Endothelial cell of umbilical vein (primary cell): Measurements from ENCODE around the gene CTNNA2. TPM values are rescaled to one million over a fixed set of nuclear protein-coding genes. Genes with fewer than 3 reads are reported as not detected.

Source experiments
- BruUV-seq: library from RNA; stranded (reverse); fragments of 400-500 nt; replicated peaks from 2 replicates; lab custom pipeline; 2021; lab: Mats Ljungman, UMichigan
- CTCF ChIA-PET: fragments of 300-600, 350-600 bp; sonication (Branson Sonifier 250); formaldehyde crosslinking; loops from one replicate; lab custom pipeline; 2021; ENCODE audit warnings: antibody characterized with exemption, inconsistent platforms; lab: Charles Lee
- POLR2A ChIA-PET: fragments of 300-600, 350-600 bp; sonication (Branson Sonifier 250); formaldehyde crosslinking; loops from one replicate; lab custom pipeline; 2021; ENCODE audit warnings: antibody characterized with exemption, inconsistent platforms; lab: Charles Lee
- DNase-seq: peaks from one replicate; pipeline ENCODE4 v3.0.0-alpha.2; 2011; ENCODE audit warnings: low read depth, low spot score
- FAIRE-seq: peaks from 2 replicates; lab custom pipeline; 2011; peaks lifted over from hg19 to GRCh38; lab: Jason Lieb, UNC
- H2AFZ ChIP-seq: 2 replicates; pipeline ENCODE4 v1.6.0; 2012; ENCODE audit warnings: low read depth, low read length, control low read depth, inconsistent platforms
- H3K27ac ChIP-seq: 2 replicates; pipeline ENCODE4 v1.5.1; 2011; ENCODE audit warnings: low read depth, mild to moderate bottlenecking, control low read depth, low read length, moderate library complexity; ENCODE audit not compliant: insufficient read depth
- H3K27me3 ChIP-seq, 2 experiments: 2 replicates each; pipeline versions ENCODE4 v1.6.0 to v1.6.1; 2011; ENCODE audit warnings: low read length in 2 of 2, mixed read lengths in 1 of 2; ENCODE audit not compliant: control insufficient read depth in 2 of 2, insufficient read depth in 2 of 2
- H3K36me3 ChIP-seq, 2 experiments: 2 replicates in 1 of 2; 3 replicates in 1 of 2; pipeline ENCODE4 v1.5.1; 2011; ENCODE audit warnings: low read length in 2 of 2, mild to moderate bottlenecking in 1 of 2, moderate library complexity in 1 of 2; ENCODE audit not compliant: control insufficient read depth in 2 of 2, insufficient read depth in 2 of 2; ENCODE audit errors: extremely low read depth in 1 of 2
- H3K4me1 ChIP-seq: 3 replicates; pipeline ENCODE4 v1.5.1; 2011; ENCODE audit warnings: mild to moderate bottlenecking, low read length; ENCODE audit not compliant: control insufficient read depth, insufficient read depth; ENCODE audit errors: extremely low read depth
- H3K4me2 ChIP-seq: 2 replicates; pipeline ENCODE4 v1.6.1; 2011; ENCODE audit warnings: low read length, control low read depth, mixed read lengths; ENCODE audit not compliant: insufficient read depth
- H3K4me3 ChIP-seq, 3 experiments: fragments of 200-600 bp in 1 of 3; sonication (generic), shearing (Covaris generic) in 1 of 3; replicated peaks in 1 of 3; 2 replicates each; pipeline ENCODE4 v1.5.1; 2011 to 2016; ENCODE audit warnings: control low read depth in 3 of 3, low read length in 3 of 3, mild to moderate bottlenecking in 2 of 3, inconsistent platforms in 1 of 3, low read depth in 1 of 3, moderate library complexity in 1 of 3; ENCODE audit not compliant: insufficient read depth in 1 of 3
- H3K79me2 ChIP-seq: 2 replicates; pipeline ENCODE4 v1.6.0; 2012; ENCODE audit warnings: low read length, inconsistent platforms; ENCODE audit not compliant: control insufficient read depth, insufficient read depth
- H3K9ac ChIP-seq: replicated peaks from 2 replicates; pipeline ENCODE3; 2011; ENCODE audit warnings: low read length, control low read depth; ENCODE audit not compliant: insufficient read depth; ENCODE audit errors: extremely low read depth
- H3K9me1 ChIP-seq: replicated peaks from 3 replicates; pipeline ENCODE4 v1.6.0; 2011; ENCODE audit warnings: mild to moderate bottlenecking, low read length; ENCODE audit not compliant: control insufficient read depth, insufficient read depth; ENCODE audit errors: extremely low read depth
- H3K9me3 ChIP-seq: replicated peaks from 2 replicates; pipeline ENCODE4 v1.5.1; 2012; ENCODE audit warnings: low read length, inconsistent platforms; ENCODE audit not compliant: control insufficient read depth, insufficient read depth
- H4K20me1 ChIP-seq: replicated peaks from 2 replicates; pipeline ENCODE3; 2011; ENCODE audit warnings: mild to moderate bottlenecking, low read length; ENCODE audit not compliant: control insufficient read depth, insufficient read depth; ENCODE audit errors: extremely low read depth
- CTCF ChIP-seq, 2 donors: IDR thresholded peaks; 1 replicate in 1 of 2; 2 replicates in 1 of 2; pipeline ENCODE4 v1.5.1; 2011; ENCODE audit warnings: low read length in 2 of 2, mild to moderate bottlenecking in 2 of 2, moderate library complexity in 2 of 2, control low read depth in 1 of 2, inconsistent platforms in 1 of 2, low read depth in 1 of 2; ENCODE audit not compliant: insufficient read depth in 1 of 2; ENCODE audit errors: extremely low read depth in 1 of 2
- EZH2 ChIP-seq: IDR thresholded peaks from 2 replicates; pipeline ENCODE4 v1.6.1; 2012; ENCODE audit warnings: borderline replicate concordance, low read depth, mild to moderate bottlenecking, moderate library complexity, low read length, inconsistent platforms; ENCODE audit not compliant: severe bottlenecking
- FOS ChIP-seq: IDR thresholded peaks from 2 replicates; pipeline ENCODE4 v1.6.1; 2011; ENCODE audit warnings: mild to moderate bottlenecking, low read length, moderate library complexity, borderline replicate concordance; ENCODE audit not compliant: insufficient read depth
- GATA2 ChIP-seq: IDR thresholded peaks from 2 replicates; pipeline ENCODE4 v1.7.0; 2011; ENCODE audit warnings: low read depth, mild to moderate bottlenecking, moderate library complexity, mixed read lengths, low read length; ENCODE audit not compliant: insufficient read length, insufficient read depth
- JUN ChIP-seq: IDR thresholded peaks from 2 replicates; pipeline ENCODE4 v1.6.1; 2011; ENCODE audit warnings: borderline replicate concordance, low read depth; ENCODE audit not compliant: insufficient read length, insufficient read depth
- MAX ChIP-seq: IDR thresholded peaks from 2 replicates; pipeline ENCODE4 v1.6.1; 2011; ENCODE audit not compliant: insufficient read depth, insufficient read length
- MYC ChIP-seq: IDR thresholded peaks from one replicate; pipeline ENCODE4 v1.6.1; 2011; ENCODE audit warnings: mild to moderate bottlenecking, low read depth, low read length
- POLR2A ChIP-seq: IDR thresholded peaks from 2 replicates; pipeline ENCODE4 v1.6.1; 2012; ENCODE audit warnings: low read depth, mild to moderate bottlenecking, control low read depth, low read length
- POLR2AphosphoS5 ChIP-seq: IDR thresholded peaks from 2 replicates; pipeline ENCODE4 v1.6.1; 2012; ENCODE audit warnings: low read depth, mild to moderate bottlenecking, control low read depth, low read length, moderate library complexity; ENCODE audit not compliant: insufficient read depth
- dilution Hi-C: fragments of 300-500 bp; cut with MboI; formaldehyde crosslinking; loops from one replicate; pipeline ENCODE4 v1.15.0; 2019; ENCODE audit warnings: low sequenced_read_pairs; ENCODE audit not compliant: extremely low pct_ligation_motif_present
- intact Hi-C: fragments of 100-400 bp; cut with micrococcal nuclease; formaldehyde crosslinking; loops from one replicate; pipeline ENCODE4 v1.10.0; 2022
- polyA plus RNA-seq, 4 experiments: library from polyadenylated mRNA; depleted of rRNA in 3 of 4; stranded (reverse) in 3 of 4; unstranded in 1 of 4; fragments of >200 nt; gene quantifications; 2 replicates each; pipeline versions ENCODE4 v1.2.1 to v1.2.3, GENCODE V29; 2011 to 2012; ENCODE audit warnings: missing spikeins in 1 of 4
- total RNA-seq: library from RNA; stranded (reverse); gene quantifications from 2 replicates; pipeline ENCODE4 v1.2.3, GENCODE V29; 2021

Gene CTNNA2
- total and polyA plus RNA-seq, 2 donors (not counting 3 experiments of a cell fraction or from before 2014, with no cell fraction given) = not detected

GRCh38 chr2:79660557-79660956 lies 147.7 kb downstream of the CTNNA2 start:
- H3K4me3 ChIP-seq = no peak overlapping the region
- no peak overlapping the region for H3K9ac ChIP-seq
- H3K9me3 ChIP-seq = peaks cover 2% of the 10 kb centered on the region
- H4K20me1 ChIP-seq = no peaks in the 10 kb centered on the region
- ChIA-PET POLR2A (no interaction called here), CTCF (no interaction called here)
- dilution Hi-C loops = no loop called here
- no peaks in the 10 kb centered on the region for H3K79me2 ChIP-seq
- no peak for TF ChIP-seq MYC
- H3K9me1 ChIP-seq = no peaks in the 10 kb centered on the region
- H3K36me3 ChIP-seq = no peaks in the 10 kb centered on the region
- FAIRE-seq (no peak), DNase-seq (no peak)
- H2AFZ ChIP-seq = no peak overlapping the region
- H3K27ac ChIP-seq = no peak overlapping the region
- no peak overlapping the region for H3K4me2 ChIP-seq
- H3K27me3 ChIP-seq = no peaks in the 10 kb centered on the region
- intact Hi-C loops = no loop called here
- no TSS peak for BruUV-seq
- H3K4me1 ChIP-seq = no peaks in the 10 kb centered on the region

GRCh38 chr2:79665091-79665490 lies 152.2 kb downstream of the CTNNA2 start:
- CTCF ChIA-PET = no interaction called here
- intact Hi-C loops = no loop called here
- no peak for FAIRE-seq

More at GRCh38 chr2:79665091-79665490, 152.2 kb downstream of the CTNNA2 start:
- dilution Hi-C loops = no loop called here
- H3K79me2 ChIP-seq = no peaks in the 10 kb centered on the region
- no peak overlapping the region for H3K4me2 ChIP-seq
- no peaks in the 10 kb centered on the region for H3K9me1 ChIP-seq
- peaks cover 5% of the 10 kb centered on the region for H3K9me3 ChIP-seq
- TF ChIP-seq CTCF (IDR thresholded peaks at IDR 0.05; ENCODE audit: extremely low read depth in 1 of 2, insufficient read depth in 1 of 2, low read depth in 1 of 2, low read length in 2 of 2) = no peak
- no peak for TF ChIP-seq POLR2AphosphoS5
- no peak for TF ChIP-seq MAX
- no peak for TF ChIP-seq POLR2A
- no peak for TF ChIP-seq MYC
- TF ChIP-seq FOS = no peak
- no peak for TF ChIP-seq GATA2
- no peak for TF ChIP-seq EZH2
- TF ChIP-seq JUN = no peak
- no peak overlapping the region for H2AFZ ChIP-seq
- H3K4me1 ChIP-seq = no peaks in the 10 kb centered on the region
- DNase-seq = no peak
- H3K4me3 ChIP-seq = no peak overlapping the region
- no peak overlapping the region for H3K27ac ChIP-seq
- H3K9ac ChIP-seq = no peak overlapping the region
- no peaks in the 10 kb centered on the region for H4K20me1 ChIP-seq
- POLR2A ChIA-PET = no interaction called here
- BruUV-seq = no TSS peak
- H3K36me3 ChIP-seq = no peaks in the 10 kb centered on the region
- H3K27me3 ChIP-seq = no peaks in the 10 kb centered on the region
